Gastrocnemius medialis (tissue), 4 donors: Measurements from ENCODE around the gene PRX. TPM values are rescaled to one million over a fixed set of nuclear protein-coding genes. Genes with fewer than 3 reads are reported as not detected.

Source experiments
- ATAC-seq, 2 donors: fragments of 150-250 bp; one replicate each; pipeline ENCODE4 v1.9.1; 2016
- DNase-seq, 2 donors: peaks; one replicate each; pipeline ENCODE4 v3.0.0-alpha.2; 2019
- H3K27ac ChIP-seq, 4 donors: fragments of 200-600 bp; sonication (generic); 1 replicate in 1 of 4; 2 replicates in 3 of 4; pipeline ENCODE4 v1.5.1; 2016 to 2018; ENCODE audit warnings: mild to moderate bottlenecking in 2 of 4, moderate library complexity in 1 of 4
- H3K27me3 ChIP-seq, 3 donors: fragments of 200-600 bp; sonication (generic) in 2 of 3; 1 replicate in 1 of 3; 2 replicates in 2 of 3; pipeline versions ENCODE4 v1.5.1 to v1.6.0; 2016 to 2019; ENCODE audit warnings: mild to moderate bottlenecking in 1 of 3, moderate library complexity in 1 of 3
- H3K36me3 ChIP-seq, 2 donors: fragments of 200-600 bp; sonication (generic) in 1 of 2; one replicate each; pipeline ENCODE4 v1.5.1; 2017 to 2018
- H3K4me1 ChIP-seq, 2 donors: fragments of 200-600 bp; sonication (generic) in 1 of 2; one replicate each; pipeline ENCODE4 v1.5.1; 2016 to 2017; ENCODE audit warnings: mild to moderate bottlenecking in 2 of 2
- H3K4me3 ChIP-seq, 4 donors: fragments of 200-600 bp; sonication (generic) in 3 of 4; 1 replicate in 1 of 4; 2 replicates in 3 of 4; pipeline ENCODE4 v1.5.1; 2016 to 2019; ENCODE audit warnings: mild to moderate bottlenecking in 2 of 4
- H3K9me3 ChIP-seq, 3 donors: fragments of 200-600 bp; sonication (generic) in 2 of 3; 1 replicate in 1 of 3; 2 replicates in 2 of 3; pipeline ENCODE4 v1.5.1; 2016 to 2019
- CTCF ChIP-seq, 5 experiments: fragments of 450-650 bp in 3 of 5; fragments of 200-600 bp in 2 of 5; sonication (generic) in 2 of 5; IDR thresholded peaks in 4 of 5; conservative IDR thresholded peaks in 1 of 5; 1 replicate in 4 of 5; 2 replicates in 1 of 5; pipeline ENCODE4 v1.5.1; 2016 to 2019; ENCODE audit warnings: antibody characterized with exemption in 5 of 5, mild to moderate bottlenecking in 3 of 5, moderate library complexity in 3 of 5
- POLR2A ChIP-seq, 2 donors: fragments of 450-650 bp; IDR thresholded peaks; one replicate each; pipeline ENCODE4 v1.6.1; 2017; ENCODE audit warnings: antibody characterized with exemption in 2 of 2, mild to moderate bottlenecking in 2 of 2, moderate library complexity in 2 of 2
- in situ Hi-C, 4 donors: fragments of 200-750 bp; cut with MboI; loops; one replicate each; pipeline versions ENCODE4 v1.15.0 to v1.8.0; 2017; ENCODE audit warnings: low sequenced_read_pairs in 4 of 4
- intact Hi-C: fragments of 100-400 bp; cut with DNase I; formaldehyde crosslinking; loops from one replicate; pipeline ENCODE4 v1.15.1; 2023; ENCODE audit warnings: low total_unique reads
- total RNA-seq, 4 donors: library from RNA; depleted of rRNA; stranded (reverse); fragments of >200 nt; gene quantifications; one replicate each; pipeline versions ENCODE4 v1.1.0 to v1.2.3, GENCODE V29; 2016

PRX gene
- total RNA-seq, 4 donors from 2014 or later, result 2.4 to 4.2 (median 3.2) TPM

- in situ Hi-C loops (loop anchor here in 1 of 4 donors (25.0 kb wide), 1 partner anchor 1384 kb away; the partner anchor contains the start of gene CEACAM6), intact Hi-C loops (no loop called here)
- Histone ChIP-seq H3K4me3 (no peak overlapping the region), H3K27ac (no peak overlapping the region), H3K36me3 (peaks cover 0 to 44% of the 10 kb centered on the region in 2 donors), H3K4me1 (no peaks in the 10 kb centered on the region), H3K9me3 (no peaks in the 10 kb centered on the region), H3K27me3 (no peaks in the 10 kb centered on the region)
- ATAC-seq, result no peak
- no peak for TF ChIP-seq POLR2A (IDR thresholded peaks at IDR 0.05)
- no peak for DNase-seq
Measured at GRCh38 chr19:40378509-40378908, 34.7 kb downstream of the PRX start.

GRCh38 chr19:40377876-40378385 lies 35.2 kb downstream of the PRX start:
- peaks cover 0 to 50% of the 10 kb centered on the region in 2 donors for H3K36me3 ChIP-seq
- in situ Hi-C loops, result loop anchor here in 1 of 4 donors (25.0 kb wide), 1 partner anchor 1384 kb away; the partner anchor contains the start of gene CEACAM6
- no peak for ATAC-seq

GRCh38 chr19:40376286-40376862 lies 36.8 kb downstream of the PRX start:
- no peak for ATAC-seq
- Histone ChIP-seq H3K4me3 (no peak overlapping the region), H3K27ac (no peak overlapping the region), H3K9me3 (no peaks in the 10 kb centered on the region), H3K27me3 (no peaks in the 10 kb centered on the region), H3K36me3 (peaks cover 0 to 65% of the 10 kb centered on the region in 2 donors), H3K4me1 (no peaks in the 10 kb centered on the region)
- in situ Hi-C loops (loop anchor here in 1 of 4 donors (25.0 kb wide), 1 partner anchor 1386 kb away; the partner anchor contains the start of gene CEACAM6), intact Hi-C loops (no loop called here)
- TF ChIP-seq CTCF (IDR thresholded peaks at IDR 0.05 in 4 of 5, conservative IDR thresholded peaks at IDR 0.05 in 1 of 5), result no peak
- TF ChIP-seq POLR2A (IDR thresholded peaks at IDR 0.05), result no peak
- DNase-seq, result no peak

More at GRCh38 chr19:40377876-40378385, 35.2 kb downstream of the PRX start:
- H3K4me3 ChIP-seq, result no peak overlapping the region
- no peaks in the 10 kb centered on the region for H3K27me3 ChIP-seq
- no peak overlapping the region for H3K27ac ChIP-seq
- DNase-seq, result no peak
- intact Hi-C loops, result no loop called here
- TF ChIP-seq CTCF (IDR thresholded peaks at IDR 0.05 in 4 of 5, conservative IDR thresholded peaks at IDR 0.05 in 1 of 5), result no peak
- TF ChIP-seq POLR2A (IDR thresholded peaks at IDR 0.05), result no peak
- no peaks in the 10 kb centered on the region for H3K4me1 ChIP-seq
- no peaks in the 10 kb centered on the region for H3K9me3 ChIP-seq

GRCh38 chr19:40374084-40374483 lies 39.1 kb downstream of the PRX start:
- ATAC-seq (no peak), DNase-seq (no peak)
- Histone ChIP-seq H3K9me3 (no peaks in the 10 kb centered on the region), H3K27me3 (no peaks in the 10 kb centered on the region), H3K4me1 (no peaks in the 10 kb centered on the region), H3K4me3 (no peak overlapping the region), H3K36me3 (peaks cover 0 to 80% of the 10 kb centered on the region in 2 donors), H3K27ac (no peak overlapping the region)
- no peak for TF ChIP-seq CTCF (IDR thresholded peaks at IDR 0.05 in 4 of 5, conservative IDR thresholded peaks at IDR 0.05 in 1 of 5)
- TF ChIP-seq POLR2A (IDR thresholded peaks at IDR 0.05), result no peak
- in situ Hi-C loops (no loop called here), intact Hi-C loops (no loop called here)

- in situ Hi-C loops (no loop called here), intact Hi-C loops (no loop called here)
- Histone ChIP-seq H3K27ac (no peak overlapping the region), H3K36me3 (peaks cover 0 to 63% of the 10 kb centered on the region in 2 donors), H3K27me3 (no peaks in the 10 kb centered on the region), H3K9me3 (no peaks in the 10 kb centered on the region), H3K4me3 (no peak overlapping the region), H3K4me1 (peaks cover 8 to 10% of the 10 kb centered on the region in 2 donors)
- DNase-seq (no peak), ATAC-seq (no peak)
- no peak for TF ChIP-seq POLR2A (IDR thresholded peaks at IDR 0.05)
- TF ChIP-seq CTCF (IDR thresholded peaks at IDR 0.05 in 4 of 5, conservative IDR thresholded peaks at IDR 0.05 in 1 of 5), result no peak
Measured at GRCh38 chr19:40371802-40372122, 41.4 kb downstream of the PRX start.
